Measurements from ENCODE around the gene WDFY1.

DNA sequence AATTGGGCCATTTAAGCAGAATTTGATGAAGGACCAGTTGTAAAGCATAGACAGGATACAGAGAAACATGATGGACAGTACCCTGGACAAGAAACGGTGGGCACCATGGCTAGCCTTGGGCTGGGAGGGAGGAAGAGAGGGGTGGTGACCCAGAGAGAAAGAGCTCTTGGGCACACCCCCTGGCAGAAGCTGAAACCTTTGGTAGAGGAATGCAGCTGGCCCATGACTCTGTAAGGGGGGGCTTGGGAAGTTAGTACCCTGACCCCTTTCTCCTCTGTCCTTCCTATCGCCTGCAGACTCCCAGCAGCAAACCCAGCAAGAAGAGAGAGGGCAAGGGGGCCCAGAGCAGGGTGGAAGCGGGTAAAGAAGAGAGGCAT lies 44.7 kb upstream of the WDFY1 start:
- TF ChIP-seq, protein P1, sequence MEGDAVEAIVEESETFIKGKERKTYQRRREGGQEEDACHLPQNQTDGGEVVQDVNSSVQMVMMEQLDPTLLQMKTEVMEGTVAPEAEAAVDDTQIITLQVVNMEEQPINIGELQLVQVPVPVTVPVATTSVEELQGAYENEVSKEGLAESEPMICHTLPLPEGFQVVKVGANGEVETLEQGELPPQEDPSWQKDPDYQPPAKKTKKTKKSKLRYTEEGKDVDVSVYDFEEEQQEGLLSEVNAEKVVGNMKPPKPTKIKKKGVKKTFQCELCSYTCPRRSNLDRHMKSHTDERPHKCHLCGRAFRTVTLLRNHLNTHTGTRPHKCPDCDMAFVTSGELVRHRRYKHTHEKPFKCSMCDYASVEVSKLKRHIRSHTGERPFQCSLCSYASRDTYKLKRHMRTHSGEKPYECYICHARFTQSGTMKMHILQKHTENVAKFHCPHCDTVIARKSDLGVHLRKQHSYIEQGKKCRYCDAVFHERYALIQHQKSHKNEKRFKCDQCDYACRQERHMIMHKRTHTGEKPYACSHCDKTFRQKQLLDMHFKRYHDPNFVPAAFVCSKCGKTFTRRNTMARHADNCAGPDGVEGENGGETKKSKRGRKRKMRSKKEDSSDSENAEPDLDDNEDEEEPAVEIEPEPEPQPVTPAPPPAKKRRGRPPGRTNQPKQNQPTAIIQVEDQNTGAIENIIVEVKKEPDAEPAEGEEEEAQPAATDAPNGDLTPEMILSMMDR (IDR thresholded peaks at IDR 0.05) = no peak
- no peak for TF ChIP-seq POLR2A (IDR thresholded peaks at IDR 0.05)
